Astrocyte of the cerebellum (primary cell): ENCODE measurements around the gene CD4.
A peak's percentile ranks its signal among the peaks of the same experiment; 100 is the strongest.

ENCODE experiments used
- DNase-seq: peaks from one replicate; pipeline ENCODE4 v3.0.0-alpha.2; 2011; ENCODE audit warnings: low read depth
- H3K4me3 ChIP-seq: 2 replicates; pipeline ENCODE4 v1.5.1; 2011; ENCODE audit warnings: mild to moderate bottlenecking, low read depth, low read length, moderate library complexity
- in situ Hi-C: cut with HindIII; loops from 2 replicates; pipeline ENCODE4 v1.10.0; 2017; ENCODE audit warnings: low sequenced_read_pairs
- TF ChIP-seq, protein P1 (sequence below): IDR thresholded peaks from 2 replicates; pipeline ENCODE4 v1.5.1; 2012; ENCODE audit warnings: low read length, low read depth, moderate library complexity, mild to moderate bottlenecking; ENCODE audit errors: missing control alignments

Gene CD4

DNA sequence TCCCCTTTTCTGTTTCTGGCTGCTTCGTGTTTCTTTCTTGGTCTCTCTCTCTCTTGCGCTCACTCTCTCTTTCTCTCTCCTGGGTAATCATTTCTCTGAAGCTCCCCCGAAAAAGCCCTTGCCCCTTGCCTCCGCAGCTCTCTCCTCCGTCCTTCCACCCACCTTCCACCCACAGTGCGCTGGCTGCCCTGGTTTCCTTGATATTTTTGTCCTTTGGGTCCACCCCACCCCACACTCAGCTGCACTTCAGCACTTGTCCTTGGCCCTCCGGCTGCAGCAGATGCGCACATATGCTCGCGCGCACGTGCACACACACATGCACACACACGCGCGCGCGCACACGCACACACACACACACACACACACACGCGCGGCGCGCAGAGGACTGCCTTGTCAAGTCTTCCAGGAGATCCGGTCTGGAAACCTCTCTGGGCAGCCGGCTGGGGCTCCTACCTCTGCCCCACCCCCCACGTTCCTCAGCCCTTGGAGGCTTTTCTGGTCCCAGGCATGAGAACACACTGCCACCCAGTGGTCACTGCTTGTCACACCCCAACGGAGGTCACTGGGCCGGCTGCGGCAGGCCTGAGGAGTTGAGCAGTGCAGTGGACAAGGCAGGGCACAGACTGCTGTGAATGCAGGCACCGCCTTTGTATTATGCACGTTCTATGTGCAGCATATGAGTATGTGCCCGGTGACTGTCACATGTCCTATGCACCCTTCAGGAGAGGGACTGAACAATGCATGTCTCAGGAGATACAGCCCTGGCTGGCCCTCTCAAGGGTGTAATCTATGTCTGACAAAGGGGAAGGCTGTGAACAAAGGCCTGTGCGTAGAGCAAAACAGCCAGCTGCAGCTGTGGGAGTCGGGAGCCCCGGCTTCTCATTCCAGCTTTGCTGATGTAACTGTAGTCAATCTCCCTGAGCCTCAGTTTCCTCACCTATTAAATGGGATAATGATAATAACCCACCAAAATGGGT, 10.5 kb upstream of the CD4 start:
- H3K4me3 ChIP-seq, result peak overlapping the region; percentile 30
- in situ Hi-C loops, result no loop called here
- peak; percentile 85 for DNase-seq
- TF ChIP-seq, protein P1, sequence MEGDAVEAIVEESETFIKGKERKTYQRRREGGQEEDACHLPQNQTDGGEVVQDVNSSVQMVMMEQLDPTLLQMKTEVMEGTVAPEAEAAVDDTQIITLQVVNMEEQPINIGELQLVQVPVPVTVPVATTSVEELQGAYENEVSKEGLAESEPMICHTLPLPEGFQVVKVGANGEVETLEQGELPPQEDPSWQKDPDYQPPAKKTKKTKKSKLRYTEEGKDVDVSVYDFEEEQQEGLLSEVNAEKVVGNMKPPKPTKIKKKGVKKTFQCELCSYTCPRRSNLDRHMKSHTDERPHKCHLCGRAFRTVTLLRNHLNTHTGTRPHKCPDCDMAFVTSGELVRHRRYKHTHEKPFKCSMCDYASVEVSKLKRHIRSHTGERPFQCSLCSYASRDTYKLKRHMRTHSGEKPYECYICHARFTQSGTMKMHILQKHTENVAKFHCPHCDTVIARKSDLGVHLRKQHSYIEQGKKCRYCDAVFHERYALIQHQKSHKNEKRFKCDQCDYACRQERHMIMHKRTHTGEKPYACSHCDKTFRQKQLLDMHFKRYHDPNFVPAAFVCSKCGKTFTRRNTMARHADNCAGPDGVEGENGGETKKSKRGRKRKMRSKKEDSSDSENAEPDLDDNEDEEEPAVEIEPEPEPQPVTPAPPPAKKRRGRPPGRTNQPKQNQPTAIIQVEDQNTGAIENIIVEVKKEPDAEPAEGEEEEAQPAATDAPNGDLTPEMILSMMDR, result peak; percentile 92

DNA sequence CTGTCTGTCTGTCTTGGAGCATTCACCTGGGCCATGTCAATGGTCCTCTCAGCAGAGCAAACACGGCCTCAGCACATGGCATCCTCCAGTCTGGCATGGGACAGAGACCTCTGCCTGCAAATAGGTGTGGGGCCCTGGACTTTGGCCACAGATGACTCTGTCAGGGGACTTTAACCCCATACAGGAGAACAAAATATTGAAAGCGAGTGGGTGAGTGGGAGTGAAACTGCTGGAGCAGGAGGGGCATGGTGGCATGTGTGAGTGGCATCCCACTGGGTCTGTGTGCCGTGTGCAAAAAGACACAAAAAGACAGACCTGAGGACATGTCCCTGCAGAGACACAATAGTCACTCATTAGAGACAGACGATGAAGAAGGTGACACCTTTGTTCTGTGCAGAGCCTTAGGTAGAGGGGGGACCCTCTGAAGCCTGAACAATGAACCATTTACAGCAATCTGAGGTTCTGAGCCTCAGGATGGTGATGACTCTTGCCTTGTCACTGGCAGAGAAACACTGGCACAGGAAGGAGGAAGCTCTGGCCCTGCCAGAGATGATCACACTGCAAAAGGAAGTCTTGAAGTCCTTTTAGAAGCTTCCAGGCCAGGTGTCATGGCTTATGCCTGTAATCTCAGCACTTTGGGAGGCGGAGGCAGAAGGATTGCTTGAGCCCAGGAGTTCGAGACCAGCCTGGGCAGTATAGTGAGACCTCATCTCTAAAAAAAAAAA, 9.5 kb upstream of the CD4 start:
- H3K4me3 ChIP-seq, result no peak overlapping the region
- TF ChIP-seq, protein P1, result no peak
- in situ Hi-C loops, result no loop called here
- DNase-seq, result no peak

- no peak for DNase-seq
- H3K4me3 ChIP-seq, result no peak overlapping the region
- in situ Hi-C loops, result no loop called here
- TF ChIP-seq, protein P1, result no peak
Measured at GRCh38 chr12:6780573-6780972, 8.8 kb upstream of the CD4 start.

GRCh38 chr12:6782119-6782518, 7.2 kb upstream of the CD4 start:
- no peak overlapping the region for H3K4me3 ChIP-seq
- TF ChIP-seq, protein P1, result no peak
- no peak for DNase-seq
- in situ Hi-C loops, result no loop called here

GRCh38 chr12:6782850-6783566, 6.3 kb upstream of the CD4 start:
- in situ Hi-C loops, result no loop called here
- DNase-seq, result no peak
- TF ChIP-seq, protein P1, result no peak
- H3K4me3 ChIP-seq, result no peak overlapping the region

GRCh38 chr12:6783828-6784227, 5.5 kb upstream of the CD4 start:
- no peak for DNase-seq
- no peak overlapping the region for H3K4me3 ChIP-seq
- in situ Hi-C loops, result no loop called here
- TF ChIP-seq, protein P1, result no peak
